Spleen (tissue), 11 donors: ENCODE results near the gene ANKRD28. TPM values are rescaled to one million over a fixed set of nuclear protein-coding genes. Genes with fewer than 3 reads are reported as not detected.

ENCODE experiments used
- DNase-seq: peaks from one replicate; pipeline ENCODE4 v3.0.0-alpha.2; 2020
- H3K27ac ChIP-seq, 8 donors: fragments of 200-600 bp; sonication (generic) in 7 of 8; 1 replicate in 4 of 8; 2 replicates in 4 of 8; pipeline versions ENCODE4 v1.5.0 to v1.8.0; 2016 to 2021; ENCODE audit warnings: inconsistent platforms in 4 of 8, mild to moderate bottlenecking in 4 of 8, moderate library complexity in 1 of 8
- H3K27me3 ChIP-seq, 7 donors: fragments of 200-600 bp; sonication (generic) in 6 of 7; replicated peaks in 1 of 7; 1 replicate in 4 of 7; 2 replicates in 3 of 7; pipeline versions ENCODE4 v1.5.0 to v1.8.0; 2016 to 2021; ENCODE audit warnings: inconsistent platforms in 3 of 7, mild to moderate bottlenecking in 1 of 7
- H3K36me3 ChIP-seq, 6 donors: fragments of 200-600 bp; sonication (generic) in 5 of 6; 1 replicate in 4 of 6; 2 replicates in 2 of 6; pipeline versions ENCODE4 v1.5.0 to v1.8.0; 2016 to 2021; ENCODE audit warnings: inconsistent platforms in 2 of 6
- H3K4me1 ChIP-seq, 6 donors: fragments of 200-600 bp; sonication (generic) in 5 of 6; 1 replicate in 3 of 6; 2 replicates in 3 of 6; pipeline versions ENCODE4 v1.5.0 to v1.8.0; 2016 to 2021; ENCODE audit warnings: inconsistent platforms in 3 of 6
- H3K4me3 ChIP-seq, 8 donors: fragments of 200-600 bp; sonication (generic) in 7 of 8; 1 replicate in 4 of 8; 2 replicates in 4 of 8; pipeline versions ENCODE4 v1.5.0 to v1.8.0; 2016 to 2021; ENCODE audit warnings: inconsistent platforms in 4 of 8, mild to moderate bottlenecking in 4 of 8, moderate library complexity in 2 of 8
- H3K9me3 ChIP-seq, 8 donors: fragments of 200-600 bp; sonication (generic) in 7 of 8; 1 replicate in 4 of 8; 2 replicates in 4 of 8; pipeline versions ENCODE4 v1.5.0 to v1.8.0; 2016 to 2021; ENCODE audit warnings: inconsistent platforms in 4 of 8
- CTCF ChIP-seq, 11 experiments: fragments of 200-600 bp in 7 of 11; fragments of 450-650 bp in 4 of 11; sonication (generic) in 4 of 11; IDR thresholded peaks in 8 of 11; conservative IDR thresholded peaks in 3 of 11; 1 replicate in 7 of 11; 2 replicates in 4 of 11; pipeline versions ENCODE4 v1.4.0 to v1.8.0; 2016 to 2021; ENCODE audit warnings: antibody characterized with exemption in 11 of 11, inconsistent platforms in 4 of 11, mild to moderate bottlenecking in 1 of 11
- POLR2A ChIP-seq, 3 donors: fragments of 450-650 bp; IDR thresholded peaks; one replicate each; pipeline ENCODE4 v1.5.1; 2017; ENCODE audit warnings: antibody characterized with exemption in 3 of 3, mild to moderate bottlenecking in 1 of 3
- POLR2AphosphoS5 ChIP-seq, 3 donors: sonication (generic); formaldehyde crosslinking; IDR thresholded peaks; one replicate each; pipeline ENCODE4 v1.5.1; 2017; ENCODE audit warnings: antibody characterized with exemption in 3 of 3
- WGBS, 5 donors: extraction: QIAGEN DNeasy Blood & Tissue Kit in 3 of 5; methylation state at CpG; one replicate each; pipeline versions ENCODE4 v1.1.5 to v1.1.7; 2013 to 2018; 5-methylcytosine and 5-hydroxymethylcytosine counted together
- intact Hi-C: fragments of 100-400 bp; cut with DNase I; formaldehyde crosslinking; loops from one replicate; pipeline ENCODE4 v1.15.0; 2023; ENCODE audit warnings: low total_unique reads
- polyA plus RNA-seq, 3 donors: library from polyadenylated mRNA; stranded (reverse); fragments of 200-250 nt; gene quantifications; one replicate each; pipeline ENCODE4 v1.2.1, GENCODE V29; 2013
- total RNA-seq, 7 donors: library from RNA; depleted of rRNA in 3 of 7; stranded (reverse); fragments of >200 nt in 3 of 7; fragmentation: NEBNext Ultra II Directional in 4 of 7; extraction: Animal tissue kit (Norgen Biotek cat#: 25700) in 4 of 7; gene quantifications; one replicate each; pipeline versions ENCODE4 v1.1.0 to v1.2.1, GENCODE V29; 2016 to 2021
- donor health status: healthy with polysubstance abuse.
- donor health status: DM: no; HTN: no; CAD: no; lungs with moderate emphysema.
- donor health status: DM: no; HTN: no; CAD: no.
- donor health status: Bipolar disorder and iron deficiency.
- donor health status: healthy.
- donor health status: DM: no; HTN: no; CAD: no.
- donor health status: DM: yes; HTN: yes; CAD: no.

The ANKRD28 gene
- total and polyA plus RNA-seq, 10 donors, result 5.3 to 68.6 (median 42.2) TPM

- peak overlapping the region in 6 of 8 donors; percentile 17 to 58 (median 50) for H3K27ac ChIP-seq
- no peaks in the 10 kb centered on the region for H3K9me3 ChIP-seq
- no peak for DNase-seq
- intact Hi-C loops, result no loop called here
- no peak overlapping the region for H3K4me3 ChIP-seq
- TF ChIP-seq POLR2A (IDR thresholded peaks at IDR 0.05) (no peak), CTCF (IDR thresholded peaks at IDR 0.05 in 8 of 11, conservative IDR thresholded peaks at IDR 0.05 in 3 of 11) (no peak), POLR2AphosphoS5 (IDR thresholded peaks at IDR 0.05) (no peak)
- H3K27me3 ChIP-seq, result no peaks in the 10 kb centered on the region
- WGBS, 5 donors, result 39 to 45% (median 43%) methylated on average over 7 of the region's 7 CpGs
- H3K4me1 ChIP-seq, result peaks cover 0 to 61% (median 27%) of the 10 kb centered on the region in 6 donors
- H3K36me3 ChIP-seq, result no peaks in the 10 kb centered on the region
Measured at GRCh38 chr3:15805756-15806266, 8.0 kb upstream of the ANKRD28 start.

- Histone ChIP-seq H3K4me1 (peaks cover 0 to 70% (median 39%) of the 10 kb centered on the region in 6 donors), H3K9me3 (no peaks in the 10 kb centered on the region), H3K27me3 (no peaks in the 10 kb centered on the region), H3K27ac (peak overlapping the region in 1 of 8 donors; percentile 55), H3K4me3 (no peak overlapping the region), H3K36me3 (no peaks in the 10 kb centered on the region)
- DNase-seq, result no peak
- no peak for TF ChIP-seq POLR2AphosphoS5 (IDR thresholded peaks at IDR 0.05)
- TF ChIP-seq CTCF (IDR thresholded peaks at IDR 0.05 in 8 of 11, conservative IDR thresholded peaks at IDR 0.05 in 3 of 11), result no peak
- no peak for TF ChIP-seq POLR2A (IDR thresholded peaks at IDR 0.05)
- WGBS, 5 donors, result 75 to 85% (median 80%) methylated on average over 4 of the region's 4 CpGs
- intact Hi-C loops, result no loop called here
Measured at GRCh38 chr3:15804553-15805095, 6.8 kb upstream of the ANKRD28 start.

- 79 to 96% (median 87%) methylated on average over 2 of the region's 2 CpGs for WGBS, 5 donors
- intact Hi-C loops, result no loop called here
- H3K4me1 ChIP-seq, result peaks cover 0 to 70% (median 42%) of the 10 kb centered on the region in 6 donors
- H3K36me3 ChIP-seq, result no peaks in the 10 kb centered on the region
- DNase-seq, result no peak
- no peaks in the 10 kb centered on the region for H3K27me3 ChIP-seq
- no peaks in the 10 kb centered on the region for H3K9me3 ChIP-seq
- TF ChIP-seq POLR2AphosphoS5 (IDR thresholded peaks at IDR 0.05) (no peak), POLR2A (IDR thresholded peaks at IDR 0.05) (no peak), CTCF (IDR thresholded peaks at IDR 0.05 in 8 of 11, conservative IDR thresholded peaks at IDR 0.05 in 3 of 11) (no peak)
- H3K4me3 ChIP-seq, result no peak overlapping the region
- no peak overlapping the region for H3K27ac ChIP-seq
Measured at GRCh38 chr3:15803921-15804320, 6.1 kb upstream of the ANKRD28 start.

GRCh38 chr3:15801298-15801697 is 3.5 kb upstream of the ANKRD28 start:
- TF ChIP-seq POLR2A (IDR thresholded peaks at IDR 0.05) (no peak), POLR2AphosphoS5 (IDR thresholded peaks at IDR 0.05) (no peak), CTCF (IDR thresholded peaks at IDR 0.05 in 8 of 11, conservative IDR thresholded peaks at IDR 0.05 in 3 of 11) (no peak)
- H3K27me3 ChIP-seq, result no peaks in the 10 kb centered on the region
- 63 to 73% (median 72%) methylated on average over 3 of the region's 3 CpGs for WGBS, 5 donors
- no peaks in the 10 kb centered on the region for H3K9me3 ChIP-seq
- H3K4me3 ChIP-seq, result no peak overlapping the region
- H3K4me1 ChIP-seq, result peaks cover 11 to 87% (median 65%) of the 10 kb centered on the region in 6 donors
- H3K27ac ChIP-seq, result peak overlapping the region in 3 of 8 donors; percentile 21 to 45 (median 45)
- no peak for DNase-seq
- intact Hi-C loops, result no loop called here
- no peaks in the 10 kb centered on the region for H3K36me3 ChIP-seq
